IMR-90 (cell line): ENCODE measurements around the gene RDH12. TPM values are rescaled to one million over a fixed set of nuclear protein-coding genes. Genes with fewer than 3 reads are reported as not detected.

ENCODE experiments used
- ATAC-seq: fragments of 200-7000 bp; cut with Tn5 transposase; 2 replicates; pipeline ENCODE4 v1.9.1; 2020; ENCODE audit warnings: low read depth, mild to moderate bottlenecking, moderate library complexity
- BruUV-seq: library from RNA; stranded (reverse); fragments of 400-500 nt; replicated peaks from 2 replicates; lab custom pipeline; 2021; lab: Mats Ljungman, UMichigan
- CTCF ChIA-PET: fragments of 300-600 bp; formaldehyde crosslinking; extraction: SDS; loops from one replicate; lab custom pipeline; 2021; ENCODE audit warnings: antibody characterized with exemption; lab: Yijun Ruan, JAX
- POLR2A ChIA-PET: fragments of 300-600 bp; sonication (Branson Sonifier 250); formaldehyde crosslinking; loops from one replicate; lab custom pipeline; 2022; ENCODE audit warnings: antibody characterized with exemption; ENCODE audit not compliant: unreplicated experiment; lab: Charles Lee
- DNase-seq: peaks from one replicate; pipeline ENCODE4 v3.0.0; 2013
- H2AFZ ChIP-seq: replicated peaks from 2 replicates; pipeline ENCODE3; 2013; ENCODE audit warnings: low read length, mild to moderate bottlenecking; ENCODE audit not compliant: poor library complexity
- H2AK5ac ChIP-seq: 2 replicates; pipeline ENCODE4 v1.6.1; 2013; ENCODE audit warnings: low read depth, low read length, inconsistent platforms
- H2AK9ac ChIP-seq: replicated peaks from 2 replicates; pipeline ENCODE3; 2013; ENCODE audit warnings: mild to moderate bottlenecking, low read depth, low read length, moderate library complexity; ENCODE audit not compliant: poor library complexity
- H2BK120ac ChIP-seq: 2 replicates; pipeline ENCODE4 v1.6.1; 2013; ENCODE audit warnings: low read depth, low read length, inconsistent platforms
- H2BK15ac ChIP-seq: 3 replicates; pipeline ENCODE4 v1.6.1; 2013; ENCODE audit warnings: low read depth, low read length, inconsistent platforms
- H2BK20ac ChIP-seq: 2 replicates; pipeline ENCODE4 v1.6.1; 2013; ENCODE audit warnings: low read depth, mild to moderate bottlenecking, inconsistent platforms, low read length, moderate library complexity
- H2BK5ac ChIP-seq: 2 replicates; pipeline ENCODE4 v1.6.1; 2013; ENCODE audit warnings: mild to moderate bottlenecking, low read depth, low read length, inconsistent platforms; ENCODE audit not compliant: poor library complexity, severe bottlenecking
- H3K14ac ChIP-seq: replicated peaks from 2 replicates; pipeline ENCODE4 v1.6.1; 2013; ENCODE audit warnings: low read depth, low read length, inconsistent platforms
- H3K18ac ChIP-seq: 2 replicates; pipeline ENCODE4 v1.6.1; 2013; ENCODE audit warnings: low read depth, low read length, control low read depth
- H3K23ac ChIP-seq: 2 replicates; pipeline ENCODE4 v1.6.1; 2013; ENCODE audit warnings: low read depth, low read length, inconsistent platforms
- H3K27ac ChIP-seq: 2 replicates; pipeline ENCODE4 v1.5.1; 2013; ENCODE audit warnings: mild to moderate bottlenecking, control low read depth, low read length; ENCODE audit not compliant: insufficient read depth
- H3K27me3 ChIP-seq: 2 replicates; pipeline ENCODE4 v1.6.1; 2013; ENCODE audit warnings: low read length; ENCODE audit not compliant: control insufficient read depth, insufficient read depth
- H3K36me3 ChIP-seq: 2 replicates; pipeline ENCODE4 v1.6.1; 2013; ENCODE audit warnings: low read length, mixed read lengths; ENCODE audit not compliant: control insufficient read depth, insufficient read depth
- H3K4ac ChIP-seq: 2 replicates; pipeline ENCODE4 v1.6.1; 2013; ENCODE audit warnings: low read depth, low read length, inconsistent platforms
- H3K4me1 ChIP-seq: 2 replicates; pipeline ENCODE4 v1.6.1; 2013; ENCODE audit warnings: low read length, mixed read lengths; ENCODE audit not compliant: control insufficient read depth, insufficient read depth
- H3K4me2 ChIP-seq: 2 replicates; pipeline ENCODE4 v1.6.1; 2013; ENCODE audit warnings: low read depth, mild to moderate bottlenecking, control low read depth, low read length, moderate library complexity
- H3K4me3 ChIP-seq: 2 replicates; pipeline ENCODE4 v1.5.1; 2013; ENCODE audit warnings: low read depth, mild to moderate bottlenecking, control low read depth, low read length, moderate library complexity; ENCODE audit not compliant: insufficient read depth
- H3K56ac ChIP-seq: 2 replicates; pipeline ENCODE4 v1.6.1; 2013; ENCODE audit warnings: low read length, inconsistent platforms; ENCODE audit not compliant: insufficient read depth; ENCODE audit errors: extremely low read depth
- H3K79me1 ChIP-seq, 2 experiments: 2 replicates each; pipeline ENCODE4 v1.6.1; 2013; ENCODE audit warnings: low read length in 2 of 2, inconsistent platforms in 1 of 2, low read depth in 1 of 2
- H3K9ac ChIP-seq: 2 replicates; pipeline ENCODE4 v1.6.1; 2013; ENCODE audit warnings: low read depth, low read length, control low read depth
- H3K9me1 ChIP-seq: 2 replicates; pipeline ENCODE4 v1.6.1; 2013; ENCODE audit warnings: low read length, inconsistent platforms; ENCODE audit not compliant: insufficient read depth
- H3K9me3 ChIP-seq: 2 replicates; pipeline ENCODE4 v1.6.1; 2013; ENCODE audit warnings: low read length; ENCODE audit not compliant: control insufficient read depth, insufficient read depth
- H4K20me1 ChIP-seq: 2 replicates; pipeline ENCODE4 v1.6.1; 2013; ENCODE audit warnings: low read length, inconsistent platforms; ENCODE audit not compliant: insufficient read depth
- H4K5ac ChIP-seq: 2 replicates; pipeline ENCODE4 v1.6.1; 2013; ENCODE audit warnings: mild to moderate bottlenecking, low read depth, low read length, control low read depth
- H4K8ac ChIP-seq, 2 experiments: 2 replicates each; pipeline ENCODE4 v1.6.1; 2013; ENCODE audit warnings: low read depth in 2 of 2, low read length in 2 of 2, control low read depth in 1 of 2, inconsistent platforms in 1 of 2
- H4K91ac ChIP-seq: 2 replicates; pipeline ENCODE4 v1.6.1; 2013; ENCODE audit warnings: low read depth, low read length, inconsistent platforms; ENCODE audit not compliant: insufficient read depth
- BHLHE40 ChIP-seq: fragments of 150-350 bp; IDR thresholded peaks from 2 replicates; pipeline ENCODE4 v1.6.1; 2016; ENCODE audit warnings: mild to moderate bottlenecking, low read depth, low read length
- CEBPB ChIP-seq: IDR thresholded peaks from 2 replicates; pipeline ENCODE4 v1.6.1; 2012; ENCODE audit warnings: low read depth, low read length, improper control_type of control experiment
- CHD1 ChIP-seq: IDR thresholded peaks from 2 replicates; pipeline ENCODE4 v1.6.1; 2012; ENCODE audit warnings: low read depth, low read length, improper control_type of control experiment
- ELK1 ChIP-seq: fragments of 150-350 bp; IDR thresholded peaks from 2 replicates; pipeline ENCODE4 v1.6.1; 2016; ENCODE audit warnings: low read depth, mild to moderate bottlenecking, low read length, moderate library complexity, borderline replicate concordance
- FOS ChIP-seq: fragments of 150-350 bp; IDR thresholded peaks from 2 replicates; pipeline ENCODE4 v1.6.1; 2016; ENCODE audit warnings: low read depth, low read length
- MAFK ChIP-seq: IDR thresholded peaks from 2 replicates; pipeline ENCODE4 v1.6.1; 2012; ENCODE audit warnings: low read depth, low read length, improper control_type of control experiment
- MAZ ChIP-seq: IDR thresholded peaks from 2 replicates; pipeline ENCODE4 v1.6.1; 2012; ENCODE audit warnings: low read depth, mild to moderate bottlenecking, low read length, improper control_type of control experiment, moderate library complexity, borderline replicate concordance
- MXI1 ChIP-seq: IDR thresholded peaks from 2 replicates; pipeline ENCODE4 v1.6.1; 2012; ENCODE audit warnings: low read depth, mild to moderate bottlenecking, low read length, moderate library complexity, borderline replicate concordance
- NFE2L2 ChIP-seq: fragments of 150-350 bp; IDR thresholded peaks from 2 replicates; pipeline ENCODE4 v1.6.1; 2016; ENCODE audit warnings: low read depth, mild to moderate bottlenecking, low read length
- POLR2A ChIP-seq: IDR thresholded peaks from 2 replicates; pipeline ENCODE4 v1.6.1; 2012; ENCODE audit warnings: mild to moderate bottlenecking, low read depth, low read length
- RAD21 ChIP-seq: IDR thresholded peaks from 2 replicates; pipeline ENCODE4 v1.6.1; 2012; ENCODE audit warnings: low read length, improper control_type of control experiment
- RCOR1 ChIP-seq: IDR thresholded peaks from 2 replicates; pipeline ENCODE4 v1.6.1; 2012; ENCODE audit warnings: mild to moderate bottlenecking, low read length, improper control_type of control experiment; ENCODE audit not compliant: insufficient replicate concordance
- RFX5 ChIP-seq: IDR thresholded peaks from 2 replicates; pipeline ENCODE4 v1.8.0; 2012; ENCODE audit warnings: low read depth, mild to moderate bottlenecking, low read length, moderate library complexity
- SMC3 ChIP-seq: fragments of 150-350 bp; IDR thresholded peaks from 2 replicates; pipeline ENCODE4 v1.6.1; 2016; ENCODE audit warnings: low read depth, mild to moderate bottlenecking, antibody characterized with exemption, low read length, moderate library complexity
- WGBS, 2 experiments: methylation state at CpG; one replicate each; pipeline versions ENCODE4 v1.1.5 to v1.1.7; 2013; ENCODE audit warnings: missing lambda C conversion rate in 2 of 2; ENCODE audit not compliant: insufficient read length in 1 of 2; ENCODE audit errors: extremely low coverage in 2 of 2; 5-methylcytosine and 5-hydroxymethylcytosine counted together
- dilution Hi-C: fragments of 300-500 bp; cut with HindIII; formaldehyde crosslinking; loops from one replicate; pipeline ENCODE4 v1.14.3; 2018; ENCODE audit warnings: low sequenced_read_pairs; ENCODE audit not compliant: unreplicated experiment
- in situ Hi-C: fragments of 300-500 bp; cut with MboI; formaldehyde crosslinking; loops from 3 replicates; pipeline ENCODE4 v1.14.3; 2019; ENCODE audit warnings: low sequenced_read_pairs, inconsistent platforms, mixed read lengths
- intact Hi-C: fragments of 100-400 bp; cut with micrococcal nuclease; formaldehyde crosslinking; loops from 2 replicates; pipeline ENCODE4 v1.10.0; 2022
- polyA plus RNA-seq, 3 experiments: library from polyadenylated mRNA; depleted of rRNA; stranded (reverse); fragments of >200 nt; gene quantifications; 2 replicates each; pipeline ENCODE4 v1.2.3, GENCODE V29; 2012; ENCODE audit warnings: low replicate concordance in 1 of 3
- total RNA-seq: library from RNA; depleted of rRNA; stranded (reverse); fragments of >200 nt; gene quantifications from 2 replicates; pipeline ENCODE4 v1.2.3, GENCODE V29; 2012
- TF ChIP-seq, protein P1 (sequence below): conservative IDR thresholded peaks from 2 replicates; pipeline ENCODE4 v1.5.1; 2012; ENCODE audit warnings: mild to moderate bottlenecking, low read depth, low read length, improper control_type of control experiment
- TF ChIP-seq, protein P2 (sequence below): fragments of 150-350 bp; IDR thresholded peaks from 2 replicates; pipeline ENCODE4 v1.6.1; 2017; ENCODE audit warnings: mild to moderate bottlenecking, antibody characterized with exemption, low read length, low read depth

RDH12 gene
- total and polyA plus RNA-seq, 2 of the 4 experiments (the other 2 are of a cell fraction) = not detected

DNA sequence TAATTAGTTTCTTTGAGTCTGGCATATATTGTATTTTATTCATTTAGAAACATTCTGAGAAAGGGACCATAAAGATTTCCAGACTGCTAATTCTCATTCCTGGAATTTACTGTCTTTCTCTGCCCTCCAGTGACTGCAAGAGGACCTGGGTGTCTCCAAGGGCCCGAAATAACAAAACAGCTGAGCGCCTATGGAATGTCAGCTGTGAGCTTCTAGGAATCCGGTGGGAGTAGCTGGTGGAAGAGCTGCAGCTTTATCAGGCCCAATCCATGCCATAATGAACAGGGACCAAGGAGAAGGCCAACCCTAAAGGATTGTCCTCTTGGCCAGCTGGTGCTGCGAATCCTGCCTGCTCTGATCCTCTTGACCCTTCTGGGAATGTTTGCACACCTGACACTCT is 31.9 kb downstream of the RDH12 start:
- no peak overlapping the region for H2BK120ac ChIP-seq
- H3K36me3 ChIP-seq = no peaks in the 10 kb centered on the region
- no peak overlapping the region for H4K8ac ChIP-seq
- H2AK9ac ChIP-seq = no peak overlapping the region
- H2BK20ac ChIP-seq = no peak overlapping the region
- CTCF ChIA-PET = no interaction called here
- H2AK5ac ChIP-seq = no peak overlapping the region
- POLR2A ChIA-PET = no interaction called here
- TF ChIP-seq NFE2L2 (no peak), RCOR1 (no peak), MAFK (no peak), CHD1 (no peak), POLR2A (no peak), RAD21 (no peak), CEBPB (no peak), BHLHE40 (no peak), RFX5 (no peak), FOS (no peak), ELK1 (no peak), MXI1 (no peak), SMC3 (no peak), MAZ (no peak)
- TF ChIP-seq, protein P1, sequence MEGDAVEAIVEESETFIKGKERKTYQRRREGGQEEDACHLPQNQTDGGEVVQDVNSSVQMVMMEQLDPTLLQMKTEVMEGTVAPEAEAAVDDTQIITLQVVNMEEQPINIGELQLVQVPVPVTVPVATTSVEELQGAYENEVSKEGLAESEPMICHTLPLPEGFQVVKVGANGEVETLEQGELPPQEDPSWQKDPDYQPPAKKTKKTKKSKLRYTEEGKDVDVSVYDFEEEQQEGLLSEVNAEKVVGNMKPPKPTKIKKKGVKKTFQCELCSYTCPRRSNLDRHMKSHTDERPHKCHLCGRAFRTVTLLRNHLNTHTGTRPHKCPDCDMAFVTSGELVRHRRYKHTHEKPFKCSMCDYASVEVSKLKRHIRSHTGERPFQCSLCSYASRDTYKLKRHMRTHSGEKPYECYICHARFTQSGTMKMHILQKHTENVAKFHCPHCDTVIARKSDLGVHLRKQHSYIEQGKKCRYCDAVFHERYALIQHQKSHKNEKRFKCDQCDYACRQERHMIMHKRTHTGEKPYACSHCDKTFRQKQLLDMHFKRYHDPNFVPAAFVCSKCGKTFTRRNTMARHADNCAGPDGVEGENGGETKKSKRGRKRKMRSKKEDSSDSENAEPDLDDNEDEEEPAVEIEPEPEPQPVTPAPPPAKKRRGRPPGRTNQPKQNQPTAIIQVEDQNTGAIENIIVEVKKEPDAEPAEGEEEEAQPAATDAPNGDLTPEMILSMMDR = no peak
- TF ChIP-seq, protein P2, sequence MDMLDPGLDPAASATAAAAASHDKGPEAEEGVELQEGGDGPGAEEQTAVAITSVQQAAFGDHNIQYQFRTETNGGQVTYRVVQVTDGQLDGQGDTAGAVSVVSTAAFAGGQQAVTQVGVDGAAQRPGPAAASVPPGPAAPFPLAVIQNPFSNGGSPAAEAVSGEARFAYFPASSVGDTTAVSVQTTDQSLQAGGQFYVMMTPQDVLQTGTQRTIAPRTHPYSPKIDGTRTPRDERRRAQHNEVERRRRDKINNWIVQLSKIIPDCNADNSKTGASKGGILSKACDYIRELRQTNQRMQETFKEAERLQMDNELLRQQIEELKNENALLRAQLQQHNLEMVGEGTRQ = no peak
- H4K5ac ChIP-seq = no peak overlapping the region
- no peaks in the 10 kb centered on the region for H3K9me1 ChIP-seq
- no peak overlapping the region for H4K91ac ChIP-seq
- no peak overlapping the region for H2BK15ac ChIP-seq
- BruUV-seq = no TSS peak
- H3K4me3 ChIP-seq = no peak overlapping the region
- H3K56ac ChIP-seq = no peak overlapping the region
- no peak overlapping the region for H3K23ac ChIP-seq
- ATAC-seq (no peak), DNase-seq (no peak)
- H3K9me3 ChIP-seq = no peaks in the 10 kb centered on the region
- no peak overlapping the region for H3K18ac ChIP-seq
- no peaks in the 10 kb centered on the region for H3K79me1 ChIP-seq
- no peak overlapping the region for H2BK5ac ChIP-seq
- no peaks in the 10 kb centered on the region for H3K4me1 ChIP-seq
- intact Hi-C loops (no loop called here), dilution Hi-C loops (no loop called here), in situ Hi-C loops (no loop called here)
- no peak overlapping the region for H2AFZ ChIP-seq
- no peak overlapping the region for H3K4ac ChIP-seq
- WGBS, 2 experiments = 70% methylated on average over 3 of the region's 4 CpGs; no CpG with 5 or more reads in 1 of the 2 experiments
- H3K14ac ChIP-seq = no peak overlapping the region
- peaks cover 14% of the 10 kb centered on the region for H3K27me3 ChIP-seq
- H3K4me2 ChIP-seq = no peak overlapping the region
- H4K20me1 ChIP-seq = no peaks in the 10 kb centered on the region
- H3K27ac ChIP-seq = no peak overlapping the region
- no peak overlapping the region for H3K9ac ChIP-seq
